Stomach (tissue), 4 donors: ENCODE measurements around the gene RFX3.

Experiments
- EP300 ChIP-seq: sonication (generic); formaldehyde crosslinking; IDR thresholded peaks from one replicate; pipeline ENCODE4 v1.6.1; 2017; ENCODE audit warnings: antibody characterized with exemption
- POLR2A ChIP-seq, 4 donors: fragments of 450-650 bp; IDR thresholded peaks; one replicate each; pipeline ENCODE4 v1.6.1; 2016; ENCODE audit warnings: antibody characterized with exemption in 4 of 4, control low read depth in 2 of 4, mild to moderate bottlenecking in 1 of 4, moderate library complexity in 1 of 4
- TF ChIP-seq, protein P1 (sequence below), 7 experiments: fragments of 450-650 bp in 4 of 7; fragments of 200-600 bp in 3 of 7; sonication (generic) in 3 of 7; IDR thresholded peaks; one replicate each; pipeline ENCODE4 v1.5.1; 2016 to 2019; ENCODE audit warnings: antibody characterized with exemption in 7 of 7, control low read depth in 2 of 7, mild to moderate bottlenecking in 1 of 7

DNA sequence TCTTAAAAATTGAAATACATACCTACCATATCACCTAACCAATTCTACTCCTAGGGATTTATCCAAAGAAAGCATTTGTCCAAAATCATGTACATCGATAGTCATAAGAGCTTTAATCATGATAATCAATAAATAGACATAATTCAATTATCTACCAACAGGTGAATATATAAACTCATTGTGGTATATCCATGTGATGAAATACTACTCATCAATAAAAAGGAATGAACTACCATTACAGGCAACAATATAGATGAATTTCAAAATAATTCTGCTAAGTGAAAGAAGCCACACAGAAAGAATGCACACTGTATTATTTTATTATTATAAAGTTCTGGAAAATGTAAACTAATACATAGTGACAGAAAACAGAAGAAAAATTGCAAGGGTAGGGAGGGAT is 81.8 kb downstream of the RFX3 start:
- TF ChIP-seq EP300 (no peak), POLR2A (IDR thresholded peaks at IDR 0.05) (no peak)
- TF ChIP-seq, protein P1, sequence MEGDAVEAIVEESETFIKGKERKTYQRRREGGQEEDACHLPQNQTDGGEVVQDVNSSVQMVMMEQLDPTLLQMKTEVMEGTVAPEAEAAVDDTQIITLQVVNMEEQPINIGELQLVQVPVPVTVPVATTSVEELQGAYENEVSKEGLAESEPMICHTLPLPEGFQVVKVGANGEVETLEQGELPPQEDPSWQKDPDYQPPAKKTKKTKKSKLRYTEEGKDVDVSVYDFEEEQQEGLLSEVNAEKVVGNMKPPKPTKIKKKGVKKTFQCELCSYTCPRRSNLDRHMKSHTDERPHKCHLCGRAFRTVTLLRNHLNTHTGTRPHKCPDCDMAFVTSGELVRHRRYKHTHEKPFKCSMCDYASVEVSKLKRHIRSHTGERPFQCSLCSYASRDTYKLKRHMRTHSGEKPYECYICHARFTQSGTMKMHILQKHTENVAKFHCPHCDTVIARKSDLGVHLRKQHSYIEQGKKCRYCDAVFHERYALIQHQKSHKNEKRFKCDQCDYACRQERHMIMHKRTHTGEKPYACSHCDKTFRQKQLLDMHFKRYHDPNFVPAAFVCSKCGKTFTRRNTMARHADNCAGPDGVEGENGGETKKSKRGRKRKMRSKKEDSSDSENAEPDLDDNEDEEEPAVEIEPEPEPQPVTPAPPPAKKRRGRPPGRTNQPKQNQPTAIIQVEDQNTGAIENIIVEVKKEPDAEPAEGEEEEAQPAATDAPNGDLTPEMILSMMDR (IDR thresholded peaks at IDR 0.05), result no peak
